HAP-1 (cell line): ENCODE results near the gene GRIK3.

ENCODE experiments used
- DNase-seq, 2 experiments: peaks; one replicate each; pipeline ENCODE4 v3.0.0-alpha.2; 2016 to 2020; ENCODE audit warnings: low spot score in 2 of 2
- H3K27me3 ChIP-seq: fragments of 250-450 bp; sonication (Bioruptor Pico); 2 replicates; pipeline ENCODE4 v1.5.1; 2020; ENCODE audit warnings: low read depth, mild to moderate bottlenecking, moderate library complexity
- H3K36me3 ChIP-seq: fragments of 250-450 bp; sonication (Bioruptor Pico); replicated peaks from 2 replicates; pipeline ENCODE4 v1.5.1; 2020; ENCODE audit warnings: mild to moderate bottlenecking
- H3K4me1 ChIP-seq: fragments of 250-450 bp; sonication (Bioruptor Pico); 2 replicates; pipeline ENCODE4 v1.5.1; 2020; ENCODE audit warnings: mild to moderate bottlenecking
- H3K4me3 ChIP-seq: fragments of 250-450 bp; sonication (Bioruptor Pico); 2 replicates; pipeline ENCODE4 v1.5.1; 2020; ENCODE audit warnings: mild to moderate bottlenecking, moderate library complexity
- H3K9me3 ChIP-seq: fragments of 250-450 bp; sonication (Bioruptor Pico); 2 replicates; pipeline ENCODE4 v1.5.1; 2020; ENCODE audit warnings: mild to moderate bottlenecking, moderate library complexity
- in situ Hi-C: fragments of 300-500 bp; cut with MboI; formaldehyde crosslinking; loops from 3 replicates; pipeline ENCODE4 v1.14.3; 2020; ENCODE audit warnings: low sequenced_read_pairs, inconsistent platforms, mixed read lengths

GRIK3 gene

GRCh38 chr1:36787312-36787913, 246.9 kb downstream of the GRIK3 start:
- no peak for DNase-seq

GRCh38 chr1:36786425-36786824, 247.9 kb downstream of the GRIK3 start:
- in situ Hi-C loops, result no loop called here
- Histone ChIP-seq H3K9me3 (no peaks in the 10 kb centered on the region), H3K4me1 (no peaks in the 10 kb centered on the region), H3K27me3 (0 out of 2 replicates have a peak, but pooled peaks cover 8% of the 10 kb centered on the region), H3K36me3 (no peaks in the 10 kb centered on the region), H3K4me3 (no peak overlapping the region)
- no peak for DNase-seq

More at GRCh38 chr1:36787312-36787913, 246.9 kb downstream of the GRIK3 start:
- no peak overlapping the region for H3K4me3 ChIP-seq
- in situ Hi-C loops, result no loop called here
- H3K4me1 ChIP-seq, result no peaks in the 10 kb centered on the region
- no peaks in the 10 kb centered on the region for H3K36me3 ChIP-seq
- no peaks in the 10 kb centered on the region for H3K9me3 ChIP-seq
- 0 out of 2 replicates have a peak, but pooled peaks cover 8% of the 10 kb centered on the region for H3K27me3 ChIP-seq

GRCh38 chr1:36784147-36784859, 250.0 kb downstream of the GRIK3 start:
- Histone ChIP-seq H3K9me3 (no peaks in the 10 kb centered on the region), H3K27me3 (0 out of 2 replicates have a peak, but pooled peaks cover 8% of the 10 kb centered on the region), H3K4me3 (no peak overlapping the region), H3K36me3 (no peaks in the 10 kb centered on the region), H3K4me1 (no peaks in the 10 kb centered on the region)
- in situ Hi-C loops, result no loop called here
- DNase-seq, result no peak

GRCh38 chr1:36783475-36783874, 250.8 kb downstream of the GRIK3 start:
- Histone ChIP-seq H3K27me3 (peaks cover 14% of the 10 kb centered on the region; the same call in 1 of the 2 replicates), H3K4me3 (no peak overlapping the region), H3K9me3 (no peaks in the 10 kb centered on the region), H3K36me3 (no peaks in the 10 kb centered on the region), H3K4me1 (no peaks in the 10 kb centered on the region)
- no peak for DNase-seq
- in situ Hi-C loops, result no loop called here

- Histone ChIP-seq H3K4me3 (no peak overlapping the region), H3K36me3 (no peaks in the 10 kb centered on the region), H3K9me3 (no peaks in the 10 kb centered on the region), H3K4me1 (no peaks in the 10 kb centered on the region), H3K27me3 (peaks cover 10% of the 10 kb centered on the region; the same call in 1 of the 2 replicates)
- in situ Hi-C loops, result no loop called here
- DNase-seq, result no peak
Measured at GRCh38 chr1:36782785-36783184, 251.5 kb downstream of the GRIK3 start.

GRCh38 chr1:36782085-36782484, 252.2 kb downstream of the GRIK3 start:
- in situ Hi-C loops, result no loop called here
- H3K27me3 ChIP-seq, result peaks cover 6% of the 10 kb centered on the region; the same call in 1 of the 2 replicates
- H3K4me1 ChIP-seq, result no peaks in the 10 kb centered on the region

GRCh38 chr1:36781098-36781497, 253.2 kb downstream of the GRIK3 start:
- no peak for DNase-seq
- Histone ChIP-seq H3K36me3 (no peaks in the 10 kb centered on the region), H3K4me1 (no peaks in the 10 kb centered on the region), H3K27me3 (peaks cover 6% of the 10 kb centered on the region; the same call in 1 of the 2 replicates), H3K4me3 (no peak overlapping the region), H3K9me3 (no peaks in the 10 kb centered on the region)
- in situ Hi-C loops, result no loop called here

More at GRCh38 chr1:36782085-36782484, 252.2 kb downstream of the GRIK3 start:
- H3K9me3 ChIP-seq, result no peaks in the 10 kb centered on the region
- H3K4me3 ChIP-seq, result no peak overlapping the region
- no peak for DNase-seq
- H3K36me3 ChIP-seq, result no peaks in the 10 kb centered on the region

- no peak for DNase-seq
- no peaks in the 10 kb centered on the region for H3K9me3 ChIP-seq
- in situ Hi-C loops, result no loop called here
Measured at GRCh38 chr1:36778740-36779139, 255.6 kb downstream of the GRIK3 start.

GRCh38 chr1:36776948-36777831, 257.1 kb downstream of the GRIK3 start:
- Histone ChIP-seq H3K9me3 (no peaks in the 10 kb centered on the region), H3K4me3 (no peak overlapping the region), H3K27me3 (peaks cover 21% of the 10 kb centered on the region), H3K4me1 (no peaks in the 10 kb centered on the region), H3K36me3 (no peaks in the 10 kb centered on the region)
- in situ Hi-C loops, result no loop called here
- no peak for DNase-seq

More at GRCh38 chr1:36778740-36779139, 255.6 kb downstream of the GRIK3 start:
- Histone ChIP-seq H3K4me1 (no peaks in the 10 kb centered on the region), H3K4me3 (no peak overlapping the region), H3K36me3 (no peaks in the 10 kb centered on the region), H3K27me3 (peaks cover 18% of the 10 kb centered on the region; the same call in 1 of the 2 replicates)

GRCh38 chr1:36776256-36776655, 258.1 kb downstream of the GRIK3 start:
- Histone ChIP-seq H3K9me3 (no peaks in the 10 kb centered on the region), H3K36me3 (no peaks in the 10 kb centered on the region), H3K4me1 (no peaks in the 10 kb centered on the region), H3K4me3 (no peak overlapping the region), H3K27me3 (peaks cover 26% of the 10 kb centered on the region)
- in situ Hi-C loops, result no loop called here
- no peak for DNase-seq

GRCh38 chr1:36775716-36776115, 258.6 kb downstream of the GRIK3 start:
- Histone ChIP-seq H3K4me1 (no peaks in the 10 kb centered on the region), H3K27me3 (peaks cover 29% of the 10 kb centered on the region), H3K36me3 (no peaks in the 10 kb centered on the region), H3K9me3 (no peaks in the 10 kb centered on the region), H3K4me3 (no peak overlapping the region)
- in situ Hi-C loops, result no loop called here
- DNase-seq, result no peak

- no peaks in the 10 kb centered on the region for H3K9me3 ChIP-seq
- DNase-seq, result no peak
- H3K36me3 ChIP-seq, result no peaks in the 10 kb centered on the region
- in situ Hi-C loops, result no loop called here
- H3K4me3 ChIP-seq, result no peak overlapping the region
- peaks cover 28% of the 10 kb centered on the region for H3K27me3 ChIP-seq
- H3K4me1 ChIP-seq, result no peaks in the 10 kb centered on the region
Measured at GRCh38 chr1:36773827-36774541, 260.3 kb downstream of the GRIK3 start.
